ENCODE data around the gene TM7SF3. TPM values are rescaled to one million over a fixed set of nuclear protein-coding genes. Genes with fewer than 3 reads are reported as not detected.

TM7SF3 gene
- total and polyA plus RNA-seq, 4 donors: 82.5 to 147 (median 110) TPM

DNA sequence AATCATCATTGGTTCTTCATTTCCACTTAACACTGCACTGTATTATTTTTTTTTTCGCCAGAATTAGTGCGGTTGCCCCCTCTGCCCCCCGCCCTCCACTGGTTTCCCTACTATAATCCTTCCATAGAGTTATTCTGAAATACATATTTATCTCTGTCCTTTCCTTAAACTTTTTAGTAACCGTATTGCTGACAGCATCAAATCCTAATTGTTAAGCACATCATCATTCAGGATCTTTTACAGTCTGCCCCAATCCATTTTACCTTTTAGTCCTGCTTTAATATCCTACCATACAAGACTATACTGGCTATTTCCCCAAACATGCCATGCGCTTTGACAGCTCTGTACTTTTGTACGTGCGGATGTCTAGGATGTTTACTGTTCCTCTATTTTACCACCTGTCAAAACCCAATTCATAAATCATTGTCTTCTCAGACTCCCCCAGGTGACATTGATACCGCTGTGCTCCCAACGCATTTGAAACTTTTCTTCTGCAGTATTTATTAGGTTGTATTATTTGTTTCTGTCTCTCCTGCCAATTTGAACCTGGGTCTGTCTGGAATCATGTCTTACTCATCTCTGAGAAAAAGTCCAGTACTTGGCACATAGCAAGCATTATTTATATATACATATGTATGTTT lies 74.9 kb downstream of the TM7SF3 start:
- WGBS (ENCODE audit: insufficient coverage): 6% methylated on average over 7 of the region's 9 CpGs
- Histone ChIP-seq H3K4me3 (ENCODE audit: low read depth, low read length) (peak overlapping the region; percentile 92), H3K36me3 (ENCODE audit: control insufficient read depth, insufficient read depth, low read length) (no peaks in the 10 kb centered on the region), H3K27me3 (ENCODE audit: control insufficient read depth, insufficient read depth, low read length) (no peaks in the 10 kb centered on the region), H3K4me1 (ENCODE audit: control insufficient read depth, insufficient read depth, low read length) (no peaks in the 10 kb centered on the region), H3K9me3 (ENCODE audit: control insufficient read depth, insufficient read depth, low read length) (peaks cover 1% of the 10 kb centered on the region), H3K27ac (ENCODE audit: low read depth, low read length) (peak overlapping the region; percentile 97)
- peak in 1 of 6 donors; percentile 4 for DNase-seq (ENCODE audit: low read depth in 4 of 6, low spot score in 6 of 6)

DNA sequence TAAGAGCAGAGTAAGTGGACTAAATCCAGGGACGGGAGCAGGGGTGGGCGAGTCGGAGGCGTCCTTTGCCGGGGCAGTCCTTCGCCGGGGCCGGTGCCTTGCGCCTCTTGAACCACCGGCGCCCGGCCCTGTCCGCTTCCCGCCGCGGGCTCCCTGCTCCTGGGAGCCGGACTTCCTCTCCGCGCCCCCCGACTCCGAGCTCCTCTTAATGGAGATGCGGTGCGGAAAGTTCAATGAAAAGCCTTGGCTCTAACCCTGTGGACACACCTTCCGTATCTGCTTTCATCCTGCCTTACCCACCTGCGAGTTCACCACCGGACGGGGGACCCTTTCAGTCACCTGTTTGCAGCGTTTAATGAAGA lies 75.5 kb downstream of the TM7SF3 start:
- 0% methylated on average over 27 of the region's 28 CpGs for WGBS (ENCODE audit: insufficient coverage)
- H3K36me3 ChIP-seq (ENCODE audit: control insufficient read depth, insufficient read depth, low read length): no peaks in the 10 kb centered on the region

DNA sequence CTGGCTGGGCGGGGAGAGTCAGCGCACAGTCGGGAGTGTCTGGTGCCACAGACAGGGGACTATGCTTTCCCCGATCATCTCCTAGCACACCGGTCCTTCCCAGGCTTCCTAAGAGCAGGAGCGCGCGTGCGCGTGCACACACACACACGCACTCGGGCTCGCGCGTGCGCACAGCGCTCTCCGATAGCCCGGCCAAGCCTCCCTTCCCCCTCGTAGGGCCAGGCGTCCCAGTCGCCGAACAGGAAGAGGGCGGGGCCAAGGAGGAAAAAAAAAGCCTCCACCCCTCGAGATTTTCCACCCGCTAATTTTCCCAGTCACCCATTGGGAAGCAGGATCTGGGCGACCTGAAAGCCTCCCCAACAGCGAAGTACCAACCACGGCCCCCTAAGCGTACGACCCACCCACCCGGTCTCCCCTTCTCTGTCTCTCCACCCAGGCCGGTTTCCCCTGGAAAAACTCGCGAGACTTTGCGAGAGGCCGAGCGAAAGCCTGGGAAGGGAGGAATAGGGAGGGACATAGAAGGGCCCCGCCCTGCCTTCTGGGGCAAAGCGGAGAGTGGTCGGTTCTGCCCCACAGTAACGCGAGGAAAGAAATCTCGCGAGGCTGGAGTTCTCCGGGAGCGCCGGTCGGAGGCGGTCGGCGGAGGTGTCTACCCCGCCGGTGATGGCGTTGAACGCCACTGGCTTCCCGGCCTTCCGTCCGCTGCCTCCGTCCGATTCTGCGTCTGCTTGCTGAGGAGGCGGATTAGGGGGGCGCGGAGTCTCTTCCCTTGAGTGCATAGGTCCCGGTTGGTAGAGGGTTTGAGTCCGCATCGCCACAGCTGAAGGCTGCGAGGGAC lies 76.1 kb downstream of the TM7SF3 start, which contains the start of the genes FGFR1OP2 and INTS13:
Gene FGFR1OP2, plus strand, starts transcription at position 608 of the 838 bp plus-strand sequence. CDS start 15,689 bp downstream, outside the sequence.
Gene INTS13, minus strand, starts transcription at position 119 of the 838 bp plus-strand sequence. CDS start 1,178 bp downstream, outside the sequence.
- WGBS (ENCODE audit: insufficient coverage): under 1% methylated on average over 62 of the region's 69 CpGs
- Histone ChIP-seq H3K27ac (ENCODE audit: low read depth, low read length) (peak within 1 kb of the TSS; percentile 97), H3K4me1 (ENCODE audit: control insufficient read depth, insufficient read depth, low read length) (no peaks in the 10 kb centered on the region), H3K36me3 (ENCODE audit: control insufficient read depth, insufficient read depth, low read length) (no peaks in the 10 kb centered on the region), H3K27me3 (ENCODE audit: control insufficient read depth, insufficient read depth, low read length) (no peaks in the 10 kb centered on the region), H3K9me3 (ENCODE audit: control insufficient read depth, insufficient read depth, low read length) (no peaks in the 10 kb centered on the region), H3K4me3 (ENCODE audit: low read depth, low read length) (peak within 1 kb of the TSS; percentile 92)
- peak; percentile 98 to 100 (median 100) for DNase-seq (ENCODE audit: low read depth in 4 of 6, low spot score in 6 of 6)

More for the DNA sequence above, 75.5 kb downstream of the TM7SF3 start:
- Histone ChIP-seq H3K4me1 (ENCODE audit: control insufficient read depth, insufficient read depth, low read length) (no peaks in the 10 kb centered on the region), H3K27me3 (ENCODE audit: control insufficient read depth, insufficient read depth, low read length) (no peaks in the 10 kb centered on the region), H3K9me3 (ENCODE audit: control insufficient read depth, insufficient read depth, low read length) (no peaks in the 10 kb centered on the region), H3K27ac (ENCODE audit: low read depth, low read length) (peak overlapping the region; percentile 97), H3K4me3 (ENCODE audit: low read depth, low read length) (peak overlapping the region; percentile 92)
- no peak for DNase-seq (ENCODE audit: low read depth in 4 of 6, low spot score in 6 of 6)

DNA sequence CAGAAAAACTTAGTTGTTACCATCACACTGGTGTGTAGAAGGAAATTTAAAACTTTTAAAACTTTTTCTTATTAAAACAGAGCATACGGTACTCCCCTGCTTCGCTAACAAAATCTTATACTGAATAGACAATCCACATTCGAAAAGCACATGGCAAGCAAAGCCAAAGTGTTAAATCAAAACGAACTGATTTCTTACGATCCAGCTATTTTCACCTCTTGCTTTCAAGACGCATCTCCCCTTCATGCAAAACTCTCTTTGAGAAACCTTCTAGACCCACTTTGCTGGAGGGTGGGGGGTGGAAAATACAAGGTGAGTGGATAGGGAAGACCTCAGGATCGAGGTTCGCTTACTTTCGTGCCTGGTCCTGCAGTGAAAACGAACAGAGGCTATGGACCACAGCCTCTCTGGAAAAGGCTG lies 76.7 kb downstream of the TM7SF3 start:
- no peak for DNase-seq (ENCODE audit: low read depth in 4 of 6, low spot score in 6 of 6)
- Histone ChIP-seq H3K27ac (ENCODE audit: low read depth, low read length) (peak overlapping the region; percentile 97), H3K9me3 (ENCODE audit: control insufficient read depth, insufficient read depth, low read length) (no peaks in the 10 kb centered on the region), H3K36me3 (ENCODE audit: control insufficient read depth, insufficient read depth, low read length) (no peaks in the 10 kb centered on the region), H3K4me3 (ENCODE audit: low read depth, low read length) (peak overlapping the region; percentile 92), H3K4me1 (ENCODE audit: control insufficient read depth, insufficient read depth, low read length) (no peaks in the 10 kb centered on the region), H3K27me3 (ENCODE audit: control insufficient read depth, insufficient read depth, low read length) (no peaks in the 10 kb centered on the region)
- WGBS (ENCODE audit: insufficient coverage): 0% methylated on average over 7 of the region's 10 CpGs

DNA sequence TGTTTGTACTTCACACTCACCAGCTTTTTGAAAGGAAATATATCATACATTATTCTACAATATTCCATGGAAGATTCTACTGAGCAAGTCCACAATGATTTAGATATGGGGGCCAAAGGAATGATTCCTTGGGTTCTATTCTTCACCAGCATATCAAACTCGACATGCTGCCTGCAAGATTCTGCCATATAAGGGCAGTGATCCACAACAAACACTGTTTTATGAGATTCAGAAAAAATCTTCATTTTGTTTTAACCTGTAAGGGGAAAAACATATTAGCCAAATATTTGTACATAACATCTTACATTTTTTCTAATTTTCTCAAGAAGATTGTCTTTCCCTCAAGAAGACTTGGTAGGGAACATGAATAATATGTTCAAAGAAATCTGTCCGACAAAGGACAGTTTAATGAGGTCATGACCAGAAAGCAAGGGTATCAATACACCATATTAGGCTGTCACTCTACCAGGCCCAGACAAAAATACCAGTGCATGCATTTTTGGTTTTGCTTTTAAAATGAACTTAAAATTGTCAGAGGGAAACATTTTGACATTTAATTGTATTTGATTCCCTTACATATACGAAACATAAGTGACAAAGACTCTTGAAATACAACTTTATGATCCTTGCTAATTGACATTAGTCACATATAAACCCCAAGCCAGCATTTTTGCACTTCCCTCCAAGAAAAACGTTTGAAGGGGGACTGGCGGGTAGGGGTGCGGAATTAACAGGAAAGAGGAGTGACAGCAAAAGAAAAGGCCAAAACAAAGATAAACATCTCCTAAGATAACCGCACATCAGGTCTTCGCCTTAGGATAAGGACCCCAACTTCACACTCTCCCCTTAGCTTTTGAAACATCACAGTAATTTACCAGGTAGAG lies 77.4 kb downstream of the TM7SF3 start:
- H3K27ac ChIP-seq (ENCODE audit: low read depth, low read length): no peak overlapping the region
- peak overlapping the region; percentile 92 for H3K4me3 ChIP-seq (ENCODE audit: low read depth, low read length)
- DNase-seq (ENCODE audit: low read depth in 4 of 6, low spot score in 6 of 6): no peak
- no peaks in the 10 kb centered on the region for H3K36me3 ChIP-seq (ENCODE audit: control insufficient read depth, insufficient read depth, low read length)
- H3K4me1 ChIP-seq (ENCODE audit: control insufficient read depth, insufficient read depth, low read length): no peaks in the 10 kb centered on the region
- no peaks in the 10 kb centered on the region for H3K27me3 ChIP-seq (ENCODE audit: control insufficient read depth, insufficient read depth, low read length)
- no CpG with 5 or more reads among the region's 8 CpGs for WGBS (ENCODE audit: insufficient coverage)
- no peaks in the 10 kb centered on the region for H3K9me3 ChIP-seq (ENCODE audit: control insufficient read depth, insufficient read depth, low read length)

DNA sequence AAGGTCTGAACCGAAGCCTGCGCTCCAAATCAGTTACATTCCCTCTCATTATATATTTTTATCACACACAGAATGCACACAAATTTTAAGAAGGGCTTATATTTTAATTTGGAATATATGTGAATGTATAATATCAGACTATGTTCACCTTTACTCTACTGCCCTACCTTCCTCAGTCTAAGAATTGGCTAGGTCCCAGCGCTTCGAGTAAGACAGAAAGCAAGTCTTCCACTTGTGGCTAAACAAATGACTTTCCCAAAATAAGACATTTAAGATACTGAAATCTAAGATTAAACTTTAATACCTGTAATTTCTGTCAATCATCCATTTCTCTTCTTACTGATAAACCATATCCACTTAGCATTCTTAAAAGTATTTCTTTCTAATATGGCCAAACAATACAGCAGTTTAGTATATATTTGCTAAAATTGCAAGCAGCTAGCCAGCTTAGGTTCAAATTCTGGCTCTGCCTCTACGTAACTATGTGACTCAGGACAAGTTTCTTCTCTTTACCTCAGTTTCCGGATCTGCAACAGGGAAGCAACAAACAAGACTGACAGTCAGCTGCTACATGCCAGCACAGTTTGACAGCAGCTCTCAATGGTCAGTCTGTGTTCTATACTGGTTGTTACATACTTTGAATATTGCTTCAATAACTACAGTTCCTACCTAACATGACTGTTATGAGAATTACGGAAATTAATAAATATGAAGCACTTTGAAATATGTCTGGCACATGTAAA lies 78.4 kb downstream of the TM7SF3 start:
- DNase-seq (ENCODE audit: low read depth in 4 of 6, low spot score in 6 of 6): no peak
- Histone ChIP-seq H3K9me3 (ENCODE audit: control insufficient read depth, insufficient read depth, low read length) (no peaks in the 10 kb centered on the region), H3K4me1 (ENCODE audit: control insufficient read depth, insufficient read depth, low read length) (no peaks in the 10 kb centered on the region), H3K36me3 (ENCODE audit: control insufficient read depth, insufficient read depth, low read length) (no peaks in the 10 kb centered on the region), H3K27me3 (ENCODE audit: control insufficient read depth, insufficient read depth, low read length) (no peaks in the 10 kb centered on the region), H3K27ac (ENCODE audit: low read depth, low read length) (no peak overlapping the region), H3K4me3 (ENCODE audit: low read depth, low read length) (no peak overlapping the region)
- 67% methylated on average over 1 of the region's 7 CpGs for WGBS (ENCODE audit: insufficient coverage)

DNA sequence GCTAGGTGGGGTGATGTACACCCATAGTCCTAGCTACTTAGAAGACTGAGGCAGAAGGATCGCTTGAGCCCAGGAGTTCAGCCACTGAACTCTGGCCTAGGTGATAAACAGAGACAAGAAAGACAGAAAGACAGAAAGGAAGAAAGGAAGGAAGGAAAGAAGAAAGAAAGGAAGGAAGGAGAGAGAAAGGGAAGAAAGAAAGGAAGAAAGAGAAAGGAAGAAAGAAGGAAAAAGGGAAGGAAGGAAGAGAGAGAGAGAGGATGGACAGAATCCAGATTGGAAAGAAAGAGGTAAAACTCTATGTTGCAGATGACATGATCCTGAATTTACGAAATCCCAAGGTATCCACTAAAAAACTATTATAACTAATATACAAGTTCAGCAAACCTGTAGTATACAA lies 84.6 kb downstream of the TM7SF3 start:
- no peaks in the 10 kb centered on the region for H3K4me1 ChIP-seq (ENCODE audit: control insufficient read depth, insufficient read depth, low read length)
- no peak for DNase-seq (ENCODE audit: low read depth in 4 of 6, low spot score in 6 of 6)
- H3K36me3 ChIP-seq (ENCODE audit: control insufficient read depth, insufficient read depth, low read length): peaks cover 8% of the 10 kb centered on the region
- H3K9me3 ChIP-seq (ENCODE audit: control insufficient read depth, insufficient read depth, low read length): no peaks in the 10 kb centered on the region
- H3K27me3 ChIP-seq (ENCODE audit: control insufficient read depth, insufficient read depth, low read length): no peaks in the 10 kb centered on the region
- H3K27ac ChIP-seq (ENCODE audit: low read depth, low read length): no peak overlapping the region
- WGBS (ENCODE audit: insufficient coverage): 100% methylated on average over 1 of the region's 2 CpGs
- H3K4me3 ChIP-seq (ENCODE audit: low read depth, low read length): no peak overlapping the region

DNA sequence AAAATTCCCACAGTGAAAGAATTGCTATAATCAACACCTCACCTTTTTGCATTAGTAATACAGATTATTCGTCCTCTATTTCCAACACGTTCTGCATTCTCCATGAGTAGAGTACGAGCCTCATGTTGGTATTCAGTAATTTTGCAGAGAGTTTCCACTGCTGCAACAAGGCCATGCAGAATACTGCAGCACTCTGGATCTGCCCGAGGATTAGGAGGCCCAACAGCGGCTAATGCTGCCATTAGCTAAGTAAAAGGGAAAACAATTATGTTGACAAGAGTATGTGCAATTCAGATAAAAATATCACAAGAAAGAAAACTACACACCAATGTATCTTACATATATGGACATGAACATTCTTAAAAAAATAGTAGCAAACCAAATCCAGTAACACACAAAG lies 85.5 kb downstream of the TM7SF3 start:
- H3K27ac ChIP-seq (ENCODE audit: low read depth, low read length): no peak overlapping the region
- 92% methylated on average over 2 of the region's 5 CpGs for WGBS (ENCODE audit: insufficient coverage)
- H3K4me3 ChIP-seq (ENCODE audit: low read depth, low read length): no peak overlapping the region
- H3K36me3 ChIP-seq (ENCODE audit: control insufficient read depth, insufficient read depth, low read length): peaks cover 8% of the 10 kb centered on the region
- H3K4me1 ChIP-seq (ENCODE audit: control insufficient read depth, insufficient read depth, low read length): no peaks in the 10 kb centered on the region
- H3K27me3 ChIP-seq (ENCODE audit: control insufficient read depth, insufficient read depth, low read length): no peaks in the 10 kb centered on the region
- no peak for DNase-seq (ENCODE audit: low read depth in 4 of 6, low spot score in 6 of 6)
- H3K9me3 ChIP-seq (ENCODE audit: control insufficient read depth, insufficient read depth, low read length): no peaks in the 10 kb centered on the region
